Adrenal gland (tissue), 5 donors: ENCODE data around the gene SNRK.

Source experiments
- POLR2A ChIP-seq, 2 donors: fragments of 450-650 bp; IDR thresholded peaks; one replicate each; pipeline ENCODE4 v1.6.1; 2017; ENCODE audit warnings: antibody characterized with exemption in 2 of 2, mild to moderate bottlenecking in 2 of 2, moderate library complexity in 1 of 2
- TF ChIP-seq, protein P1 (sequence below), 6 experiments: fragments of 450-650 bp in 4 of 6; fragments of 200-600 bp in 2 of 6; sonication (generic) in 1 of 6; IDR thresholded peaks; 1 replicate in 5 of 6; 2 replicates in 1 of 6; pipeline versions ENCODE4 v1.5.1 to v1.8.0; 2016 to 2021; ENCODE audit warnings: antibody characterized with exemption in 6 of 6, mild to moderate bottlenecking in 2 of 6, moderate library complexity in 1 of 6
- donor health status: DM: no; HTN: no; CAD: no.

DNA sequence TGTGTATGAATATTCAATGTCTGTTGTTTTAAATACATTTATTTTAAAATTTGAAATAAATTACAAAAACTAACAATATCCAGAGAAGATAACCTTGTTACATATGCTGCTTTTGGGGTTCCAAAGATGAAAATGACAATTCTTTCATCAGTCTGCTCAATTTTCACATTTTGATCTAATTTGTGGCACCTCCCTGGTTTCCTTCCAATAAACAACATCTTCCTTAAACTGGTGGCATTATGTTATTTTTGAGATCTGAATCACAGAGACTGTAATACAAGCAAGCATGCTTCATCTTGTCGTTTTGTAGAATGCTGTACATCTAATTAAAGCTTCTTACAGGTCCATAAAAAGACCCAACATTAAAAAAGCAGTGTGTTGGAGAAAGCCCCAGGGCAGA is 2.2 kb upstream of the SNRK start:
- TF ChIP-seq, protein P1, sequence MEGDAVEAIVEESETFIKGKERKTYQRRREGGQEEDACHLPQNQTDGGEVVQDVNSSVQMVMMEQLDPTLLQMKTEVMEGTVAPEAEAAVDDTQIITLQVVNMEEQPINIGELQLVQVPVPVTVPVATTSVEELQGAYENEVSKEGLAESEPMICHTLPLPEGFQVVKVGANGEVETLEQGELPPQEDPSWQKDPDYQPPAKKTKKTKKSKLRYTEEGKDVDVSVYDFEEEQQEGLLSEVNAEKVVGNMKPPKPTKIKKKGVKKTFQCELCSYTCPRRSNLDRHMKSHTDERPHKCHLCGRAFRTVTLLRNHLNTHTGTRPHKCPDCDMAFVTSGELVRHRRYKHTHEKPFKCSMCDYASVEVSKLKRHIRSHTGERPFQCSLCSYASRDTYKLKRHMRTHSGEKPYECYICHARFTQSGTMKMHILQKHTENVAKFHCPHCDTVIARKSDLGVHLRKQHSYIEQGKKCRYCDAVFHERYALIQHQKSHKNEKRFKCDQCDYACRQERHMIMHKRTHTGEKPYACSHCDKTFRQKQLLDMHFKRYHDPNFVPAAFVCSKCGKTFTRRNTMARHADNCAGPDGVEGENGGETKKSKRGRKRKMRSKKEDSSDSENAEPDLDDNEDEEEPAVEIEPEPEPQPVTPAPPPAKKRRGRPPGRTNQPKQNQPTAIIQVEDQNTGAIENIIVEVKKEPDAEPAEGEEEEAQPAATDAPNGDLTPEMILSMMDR (IDR thresholded peaks at IDR 0.05) = no peak
- TF ChIP-seq POLR2A (IDR thresholded peaks at IDR 0.05) = no peak
